IMR-90 (cell line): ENCODE data around the gene C5. TPM values are rescaled to one million over a fixed set of nuclear protein-coding genes. Genes with fewer than 3 reads are reported as not detected.

Source experiments
- ATAC-seq: fragments of 200-7000 bp; cut with Tn5 transposase; 2 replicates; pipeline ENCODE4 v1.9.1; 2020; ENCODE audit warnings: low read depth, mild to moderate bottlenecking, moderate library complexity
- BruUV-seq: library from RNA; stranded (reverse); fragments of 400-500 nt; replicated peaks from 2 replicates; lab custom pipeline; 2021; lab: Mats Ljungman, UMichigan
- CTCF ChIA-PET: fragments of 300-600 bp; formaldehyde crosslinking; extraction: SDS; loops from one replicate; lab custom pipeline; 2021; ENCODE audit warnings: antibody characterized with exemption; lab: Yijun Ruan, JAX
- POLR2A ChIA-PET: fragments of 300-600 bp; sonication (Branson Sonifier 250); formaldehyde crosslinking; loops from one replicate; lab custom pipeline; 2022; ENCODE audit warnings: antibody characterized with exemption; ENCODE audit not compliant: unreplicated experiment; lab: Charles Lee
- DNase-seq: peaks from one replicate; pipeline ENCODE4 v3.0.0; 2013
- H2AFZ ChIP-seq: replicated peaks from 2 replicates; pipeline ENCODE3; 2013; ENCODE audit warnings: low read length, mild to moderate bottlenecking; ENCODE audit not compliant: poor library complexity
- H2AK5ac ChIP-seq: 2 replicates; pipeline ENCODE4 v1.6.1; 2013; ENCODE audit warnings: low read depth, low read length, inconsistent platforms
- H2AK9ac ChIP-seq: replicated peaks from 2 replicates; pipeline ENCODE3; 2013; ENCODE audit warnings: mild to moderate bottlenecking, low read depth, low read length, moderate library complexity; ENCODE audit not compliant: poor library complexity
- H2BK120ac ChIP-seq: 2 replicates; pipeline ENCODE4 v1.6.1; 2013; ENCODE audit warnings: low read depth, low read length, inconsistent platforms
- H2BK15ac ChIP-seq: 3 replicates; pipeline ENCODE4 v1.6.1; 2013; ENCODE audit warnings: low read depth, low read length, inconsistent platforms
- H2BK20ac ChIP-seq: 2 replicates; pipeline ENCODE4 v1.6.1; 2013; ENCODE audit warnings: low read depth, mild to moderate bottlenecking, inconsistent platforms, low read length, moderate library complexity
- H2BK5ac ChIP-seq: 2 replicates; pipeline ENCODE4 v1.6.1; 2013; ENCODE audit warnings: mild to moderate bottlenecking, low read depth, low read length, inconsistent platforms; ENCODE audit not compliant: poor library complexity, severe bottlenecking
- H3K14ac ChIP-seq: replicated peaks from 2 replicates; pipeline ENCODE4 v1.6.1; 2013; ENCODE audit warnings: low read depth, low read length, inconsistent platforms
- H3K18ac ChIP-seq: 2 replicates; pipeline ENCODE4 v1.6.1; 2013; ENCODE audit warnings: low read depth, low read length, control low read depth
- H3K23ac ChIP-seq: 2 replicates; pipeline ENCODE4 v1.6.1; 2013; ENCODE audit warnings: low read depth, low read length, inconsistent platforms
- H3K27ac ChIP-seq: 2 replicates; pipeline ENCODE4 v1.5.1; 2013; ENCODE audit warnings: mild to moderate bottlenecking, control low read depth, low read length; ENCODE audit not compliant: insufficient read depth
- H3K27me3 ChIP-seq: 2 replicates; pipeline ENCODE4 v1.6.1; 2013; ENCODE audit warnings: low read length; ENCODE audit not compliant: control insufficient read depth, insufficient read depth
- H3K36me3 ChIP-seq: 2 replicates; pipeline ENCODE4 v1.6.1; 2013; ENCODE audit warnings: low read length, mixed read lengths; ENCODE audit not compliant: control insufficient read depth, insufficient read depth
- H3K4ac ChIP-seq: 2 replicates; pipeline ENCODE4 v1.6.1; 2013; ENCODE audit warnings: low read depth, low read length, inconsistent platforms
- H3K4me1 ChIP-seq: 2 replicates; pipeline ENCODE4 v1.6.1; 2013; ENCODE audit warnings: low read length, mixed read lengths; ENCODE audit not compliant: control insufficient read depth, insufficient read depth
- H3K4me2 ChIP-seq: 2 replicates; pipeline ENCODE4 v1.6.1; 2013; ENCODE audit warnings: low read depth, mild to moderate bottlenecking, control low read depth, low read length, moderate library complexity
- H3K4me3 ChIP-seq: 2 replicates; pipeline ENCODE4 v1.5.1; 2013; ENCODE audit warnings: low read depth, mild to moderate bottlenecking, control low read depth, low read length, moderate library complexity; ENCODE audit not compliant: insufficient read depth
- H3K56ac ChIP-seq: 2 replicates; pipeline ENCODE4 v1.6.1; 2013; ENCODE audit warnings: low read length, inconsistent platforms; ENCODE audit not compliant: insufficient read depth; ENCODE audit errors: extremely low read depth
- H3K79me1 ChIP-seq, 2 experiments: 2 replicates each; pipeline ENCODE4 v1.6.1; 2013; ENCODE audit warnings: low read length in 2 of 2, inconsistent platforms in 1 of 2, low read depth in 1 of 2
- H3K9ac ChIP-seq: 2 replicates; pipeline ENCODE4 v1.6.1; 2013; ENCODE audit warnings: low read depth, low read length, control low read depth
- H3K9me1 ChIP-seq: 2 replicates; pipeline ENCODE4 v1.6.1; 2013; ENCODE audit warnings: low read length, inconsistent platforms; ENCODE audit not compliant: insufficient read depth
- H3K9me3 ChIP-seq: 2 replicates; pipeline ENCODE4 v1.6.1; 2013; ENCODE audit warnings: low read length; ENCODE audit not compliant: control insufficient read depth, insufficient read depth
- H4K20me1 ChIP-seq: 2 replicates; pipeline ENCODE4 v1.6.1; 2013; ENCODE audit warnings: low read length, inconsistent platforms; ENCODE audit not compliant: insufficient read depth
- H4K5ac ChIP-seq: 2 replicates; pipeline ENCODE4 v1.6.1; 2013; ENCODE audit warnings: mild to moderate bottlenecking, low read depth, low read length, control low read depth
- H4K8ac ChIP-seq, 2 experiments: 2 replicates each; pipeline ENCODE4 v1.6.1; 2013; ENCODE audit warnings: low read depth in 2 of 2, low read length in 2 of 2, control low read depth in 1 of 2, inconsistent platforms in 1 of 2
- H4K91ac ChIP-seq: 2 replicates; pipeline ENCODE4 v1.6.1; 2013; ENCODE audit warnings: low read depth, low read length, inconsistent platforms; ENCODE audit not compliant: insufficient read depth
- BHLHE40 ChIP-seq: fragments of 150-350 bp; IDR thresholded peaks from 2 replicates; pipeline ENCODE4 v1.6.1; 2016; ENCODE audit warnings: mild to moderate bottlenecking, low read depth, low read length
- CEBPB ChIP-seq: IDR thresholded peaks from 2 replicates; pipeline ENCODE4 v1.6.1; 2012; ENCODE audit warnings: low read depth, low read length, improper control_type of control experiment
- CHD1 ChIP-seq: IDR thresholded peaks from 2 replicates; pipeline ENCODE4 v1.6.1; 2012; ENCODE audit warnings: low read depth, low read length, improper control_type of control experiment
- ELK1 ChIP-seq: fragments of 150-350 bp; IDR thresholded peaks from 2 replicates; pipeline ENCODE4 v1.6.1; 2016; ENCODE audit warnings: low read depth, mild to moderate bottlenecking, low read length, moderate library complexity, borderline replicate concordance
- FOS ChIP-seq: fragments of 150-350 bp; IDR thresholded peaks from 2 replicates; pipeline ENCODE4 v1.6.1; 2016; ENCODE audit warnings: low read depth, low read length
- MAFK ChIP-seq: IDR thresholded peaks from 2 replicates; pipeline ENCODE4 v1.6.1; 2012; ENCODE audit warnings: low read depth, low read length, improper control_type of control experiment
- MAZ ChIP-seq: IDR thresholded peaks from 2 replicates; pipeline ENCODE4 v1.6.1; 2012; ENCODE audit warnings: low read depth, mild to moderate bottlenecking, low read length, improper control_type of control experiment, moderate library complexity, borderline replicate concordance
- MXI1 ChIP-seq: IDR thresholded peaks from 2 replicates; pipeline ENCODE4 v1.6.1; 2012; ENCODE audit warnings: low read depth, mild to moderate bottlenecking, low read length, moderate library complexity, borderline replicate concordance
- NFE2L2 ChIP-seq: fragments of 150-350 bp; IDR thresholded peaks from 2 replicates; pipeline ENCODE4 v1.6.1; 2016; ENCODE audit warnings: low read depth, mild to moderate bottlenecking, low read length
- POLR2A ChIP-seq: IDR thresholded peaks from 2 replicates; pipeline ENCODE4 v1.6.1; 2012; ENCODE audit warnings: mild to moderate bottlenecking, low read depth, low read length
- RAD21 ChIP-seq: IDR thresholded peaks from 2 replicates; pipeline ENCODE4 v1.6.1; 2012; ENCODE audit warnings: low read length, improper control_type of control experiment
- RCOR1 ChIP-seq: IDR thresholded peaks from 2 replicates; pipeline ENCODE4 v1.6.1; 2012; ENCODE audit warnings: mild to moderate bottlenecking, low read length, improper control_type of control experiment; ENCODE audit not compliant: insufficient replicate concordance
- RFX5 ChIP-seq: IDR thresholded peaks from 2 replicates; pipeline ENCODE4 v1.8.0; 2012; ENCODE audit warnings: low read depth, mild to moderate bottlenecking, low read length, moderate library complexity
- SMC3 ChIP-seq: fragments of 150-350 bp; IDR thresholded peaks from 2 replicates; pipeline ENCODE4 v1.6.1; 2016; ENCODE audit warnings: low read depth, mild to moderate bottlenecking, antibody characterized with exemption, low read length, moderate library complexity
- WGBS, 2 experiments: methylation state at CpG; one replicate each; pipeline versions ENCODE4 v1.1.5 to v1.1.7; 2013; ENCODE audit warnings: missing lambda C conversion rate in 2 of 2; ENCODE audit not compliant: insufficient read length in 1 of 2; ENCODE audit errors: extremely low coverage in 2 of 2; 5-methylcytosine and 5-hydroxymethylcytosine counted together
- dilution Hi-C: fragments of 300-500 bp; cut with HindIII; formaldehyde crosslinking; loops from one replicate; pipeline ENCODE4 v1.14.3; 2018; ENCODE audit warnings: low sequenced_read_pairs; ENCODE audit not compliant: unreplicated experiment
- in situ Hi-C: fragments of 300-500 bp; cut with MboI; formaldehyde crosslinking; loops from 3 replicates; pipeline ENCODE4 v1.14.3; 2019; ENCODE audit warnings: low sequenced_read_pairs, inconsistent platforms, mixed read lengths
- intact Hi-C: fragments of 100-400 bp; cut with micrococcal nuclease; formaldehyde crosslinking; loops from 2 replicates; pipeline ENCODE4 v1.10.0; 2022
- polyA plus RNA-seq, 3 experiments: library from polyadenylated mRNA; depleted of rRNA; stranded (reverse); fragments of >200 nt; gene quantifications; 2 replicates each; pipeline ENCODE4 v1.2.3, GENCODE V29; 2012; ENCODE audit warnings: low replicate concordance in 1 of 3
- total RNA-seq: library from RNA; depleted of rRNA; stranded (reverse); fragments of >200 nt; gene quantifications from 2 replicates; pipeline ENCODE4 v1.2.3, GENCODE V29; 2012
- TF ChIP-seq, protein P1 (sequence below): conservative IDR thresholded peaks from 2 replicates; pipeline ENCODE4 v1.5.1; 2012; ENCODE audit warnings: mild to moderate bottlenecking, low read depth, low read length, improper control_type of control experiment
- TF ChIP-seq, protein P2 (sequence below): fragments of 150-350 bp; IDR thresholded peaks from 2 replicates; pipeline ENCODE4 v1.6.1; 2017; ENCODE audit warnings: mild to moderate bottlenecking, antibody characterized with exemption, low read length, low read depth

Gene C5
- total and polyA plus RNA-seq, 2 of the 4 experiments (the other 2 are of a cell fraction): 1.5 to 2.3 TPM

DNA sequence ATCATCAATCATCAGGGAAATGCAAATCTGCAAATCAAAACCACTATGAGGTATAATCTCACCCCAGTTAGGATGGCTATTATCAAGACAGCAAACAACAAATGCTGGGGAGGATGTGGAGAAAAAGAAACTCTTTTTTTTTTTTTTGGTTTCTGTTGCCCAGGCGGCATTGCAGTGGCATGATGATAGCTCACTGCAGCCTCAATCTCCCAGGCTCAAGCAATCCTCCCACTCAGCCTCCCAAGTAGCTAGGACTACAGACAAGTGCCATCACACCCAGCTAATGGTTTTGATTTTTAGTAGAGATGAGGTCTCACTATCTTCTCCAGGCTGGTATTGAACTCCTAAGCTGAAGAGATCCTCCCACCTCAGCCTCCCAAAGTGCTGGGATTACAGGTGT lies 19.3 kb upstream of the C5 start:
- no peak for ATAC-seq
- Histone ChIP-seq H4K5ac (no peak overlapping the region), H3K27me3 (no peaks in the 10 kb centered on the region), H4K20me1 (no peaks in the 10 kb centered on the region), H4K8ac (no peak overlapping the region), H3K56ac (no peak overlapping the region), H3K4me3 (no peak overlapping the region), H3K4ac (no peak overlapping the region), H2AK5ac (no peak overlapping the region), H3K23ac (no peak overlapping the region), H4K91ac (no peak overlapping the region), H3K14ac (no peak overlapping the region), H3K79me1 (peaks cover 6 to 13% of the 10 kb centered on the region in 2 experiments), H2BK15ac (no peak overlapping the region), H3K36me3 (no peaks in the 10 kb centered on the region), H2BK20ac (no peak overlapping the region), H3K9ac (no peak overlapping the region), H3K9me1 (no peaks in the 10 kb centered on the region; the same call in 1 of the 2 replicates), H2BK5ac (no peak overlapping the region), H2AK9ac (no peak overlapping the region), H2AFZ (no peak overlapping the region), H3K4me1 (peaks cover 1% of the 10 kb centered on the region; the same call in 1 of the 2 replicates), H2BK120ac (no peak overlapping the region), H3K9me3 (no peaks in the 10 kb centered on the region), H3K18ac (no peak overlapping the region), H3K27ac (no peak overlapping the region), H3K4me2 (no peak overlapping the region)
- BruUV-seq: no TSS peak
- TF ChIP-seq MXI1: no peak
- TF ChIP-seq RAD21: no peak
- no peak for TF ChIP-seq CHD1
- TF ChIP-seq, protein P1, sequence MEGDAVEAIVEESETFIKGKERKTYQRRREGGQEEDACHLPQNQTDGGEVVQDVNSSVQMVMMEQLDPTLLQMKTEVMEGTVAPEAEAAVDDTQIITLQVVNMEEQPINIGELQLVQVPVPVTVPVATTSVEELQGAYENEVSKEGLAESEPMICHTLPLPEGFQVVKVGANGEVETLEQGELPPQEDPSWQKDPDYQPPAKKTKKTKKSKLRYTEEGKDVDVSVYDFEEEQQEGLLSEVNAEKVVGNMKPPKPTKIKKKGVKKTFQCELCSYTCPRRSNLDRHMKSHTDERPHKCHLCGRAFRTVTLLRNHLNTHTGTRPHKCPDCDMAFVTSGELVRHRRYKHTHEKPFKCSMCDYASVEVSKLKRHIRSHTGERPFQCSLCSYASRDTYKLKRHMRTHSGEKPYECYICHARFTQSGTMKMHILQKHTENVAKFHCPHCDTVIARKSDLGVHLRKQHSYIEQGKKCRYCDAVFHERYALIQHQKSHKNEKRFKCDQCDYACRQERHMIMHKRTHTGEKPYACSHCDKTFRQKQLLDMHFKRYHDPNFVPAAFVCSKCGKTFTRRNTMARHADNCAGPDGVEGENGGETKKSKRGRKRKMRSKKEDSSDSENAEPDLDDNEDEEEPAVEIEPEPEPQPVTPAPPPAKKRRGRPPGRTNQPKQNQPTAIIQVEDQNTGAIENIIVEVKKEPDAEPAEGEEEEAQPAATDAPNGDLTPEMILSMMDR: no peak
- no peak for TF ChIP-seq CEBPB
- TF ChIP-seq, protein P2, sequence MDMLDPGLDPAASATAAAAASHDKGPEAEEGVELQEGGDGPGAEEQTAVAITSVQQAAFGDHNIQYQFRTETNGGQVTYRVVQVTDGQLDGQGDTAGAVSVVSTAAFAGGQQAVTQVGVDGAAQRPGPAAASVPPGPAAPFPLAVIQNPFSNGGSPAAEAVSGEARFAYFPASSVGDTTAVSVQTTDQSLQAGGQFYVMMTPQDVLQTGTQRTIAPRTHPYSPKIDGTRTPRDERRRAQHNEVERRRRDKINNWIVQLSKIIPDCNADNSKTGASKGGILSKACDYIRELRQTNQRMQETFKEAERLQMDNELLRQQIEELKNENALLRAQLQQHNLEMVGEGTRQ: no peak
- no peak for TF ChIP-seq FOS
- TF ChIP-seq ELK1: no peak
- no peak for TF ChIP-seq NFE2L2
- TF ChIP-seq POLR2A: no peak
- TF ChIP-seq SMC3: no peak
- no peak for TF ChIP-seq RFX5
- no peak for TF ChIP-seq MAZ
- no peak for TF ChIP-seq RCOR1
- TF ChIP-seq BHLHE40: no peak
- TF ChIP-seq MAFK: no peak
- POLR2A ChIA-PET: no interaction called here
- DNase-seq: no peak
- in situ Hi-C loops: loop anchor here (5.0 to 25.0 kb wide), 3 partner anchors 82 to 457 kb away; no protein-coding TSS in a partner anchor
- dilution Hi-C loops: no loop called here
- CTCF ChIA-PET: interaction anchor here (0.6 kb wide), 1 partner anchor 89 kb away, joined by 7 read pairs; no protein-coding TSS in a partner anchor
- intact Hi-C loops: no loop called here
- WGBS, 2 experiments: no CpG with 5 or more reads among the region's 1 CpG
